IPS-18c (cell line): ENCODE data around the gene RABGEF1.
"Not testable (repeated sequence)": the region's sequence is repeated elsewhere in the genome, so short reads cannot be mapped to it uniquely, and the experiment has no call there.

Source experiments
- H3K4me3 ChIP-seq: 2 replicates; pipeline ENCODE4 v1.7.0; 2013; ENCODE audit warnings: low read depth, mild to moderate bottlenecking, low read length, moderate library complexity; ENCODE audit not compliant: insufficient read depth
- H3K9me3 ChIP-seq: one replicate; pipeline ENCODE4 v1.6.1; 2013; ENCODE audit warnings: mild to moderate bottlenecking, low read length, moderate library complexity; ENCODE audit not compliant: control insufficient read depth, insufficient read depth

Gene RABGEF1

GRCh38 chr7:66740302-66740979 lies at the start of gene RABGEF1:
Gene RABGEF1 (plus strand): TSS chr7:66740733. CDS start chr7:66771900, 31,167 bp downstream.
- H3K4me3 ChIP-seq, result peak within 1 kb of the TSS; percentile 78

GRCh38 chr7:66693331-66693730 lies 47.2 kb upstream of the RABGEF1 start:
- Histone ChIP-seq H3K9me3 (no peaks in the 10 kb centered on the region), H3K4me3 (no peak overlapping the region)

More at GRCh38 chr7:66740302-66740979, at the start of gene RABGEF1:
- no peaks in the 10 kb centered on the region for H3K9me3 ChIP-seq

GRCh38 chr7:66694286-66694685 lies 46.2 kb upstream of the RABGEF1 start:
- Histone ChIP-seq H3K9me3 (no peaks in the 10 kb centered on the region), H3K4me3 (no peak overlapping the region)

GRCh38 chr7:66695417-66695816 lies 45.1 kb upstream of the RABGEF1 start:
- not testable (repeated sequence) for H3K9me3 ChIP-seq, H3K4me3 ChIP-seq

- H3K9me3 ChIP-seq, H3K4me3 ChIP-seq: not testable (repeated sequence)
These were observed 44.4 kb upstream of the RABGEF1 start for GRCh38 chr7:66696134-66696533.

GRCh38 chr7:66696774-66697191 lies 43.8 kb upstream of the RABGEF1 start:
- Histone ChIP-seq H3K9me3 (no peaks in the 10 kb centered on the region), H3K4me3 (no peak overlapping the region)

- Histone ChIP-seq H3K9me3 (no peaks in the 10 kb centered on the region), H3K4me3 (no peak overlapping the region)
These were observed 42.8 kb upstream of the RABGEF1 start for GRCh38 chr7:66697449-66698438.

GRCh38 chr7:66698652-66699205 lies 41.8 kb upstream of the RABGEF1 start:
- H3K9me3 ChIP-seq, result no peaks in the 10 kb centered on the region
- no peak overlapping the region for H3K4me3 ChIP-seq

GRCh38 chr7:66699998-66700397 lies 40.5 kb upstream of the RABGEF1 start:
- H3K4me3 ChIP-seq, result no peak overlapping the region
- no peaks in the 10 kb centered on the region for H3K9me3 ChIP-seq

- Histone ChIP-seq H3K4me3 (no peak overlapping the region), H3K9me3 (no peaks in the 10 kb centered on the region)
These were observed 39.9 kb upstream of the RABGEF1 start for GRCh38 chr7:66700633-66701131.

GRCh38 chr7:66707825-66708224 lies 32.7 kb upstream of the RABGEF1 start:
- no peak overlapping the region for H3K4me3 ChIP-seq
- H3K9me3 ChIP-seq, result no peaks in the 10 kb centered on the region

GRCh38 chr7:66710752-66711151 lies 29.8 kb upstream of the RABGEF1 start:
- H3K4me3 ChIP-seq, H3K9me3 ChIP-seq: not testable (repeated sequence)

GRCh38 chr7:66713687-66714086 lies 26.8 kb upstream of the RABGEF1 start:
- no peak overlapping the region for H3K4me3 ChIP-seq
- peaks cover 2% of the 10 kb centered on the region for H3K9me3 ChIP-seq

- H3K9me3 ChIP-seq, H3K4me3 ChIP-seq: not testable (repeated sequence)
These were observed 23.9 kb upstream of the RABGEF1 start for GRCh38 chr7:66716634-66717033.

GRCh38 chr7:66720561-66720960 lies 20.0 kb upstream of the RABGEF1 start:
- H3K9me3 ChIP-seq, result peaks cover 5% of the 10 kb centered on the region

GRCh38 chr7:66725843-66726242 lies 14.7 kb upstream of the RABGEF1 start:
- Histone ChIP-seq H3K4me3 (no peak overlapping the region), H3K9me3 (peaks cover 5% of the 10 kb centered on the region)

More at GRCh38 chr7:66720561-66720960, 20.0 kb upstream of the RABGEF1 start:
- H3K4me3 ChIP-seq, result no peak overlapping the region

- no peak overlapping the region for H3K4me3 ChIP-seq
- no peaks in the 10 kb centered on the region for H3K9me3 ChIP-seq
These were observed 13.5 kb upstream of the RABGEF1 start for GRCh38 chr7:66727058-66727457.
